ENCODE data around the gene CTNND2. TPM values are rescaled to one million over a fixed set of nuclear protein-coding genes. Genes with fewer than 3 reads are reported as not detected.

Gene CTNND2
- polyA plus RNA-seq, 1 experiment: not detected

- DNase-seq (ENCODE audit: low read depth, low spot score): no peak
- Histone ChIP-seq H3K9me3 (ENCODE audit: control insufficient read depth, insufficient read depth, low read length) (peaks cover 9% of the 10 kb centered on the region), H3K27me3 (ENCODE audit: control insufficient read depth, insufficient read depth, low read length) (no peaks in the 10 kb centered on the region), H3K4me3 (ENCODE audit: low read depth, low read length) (no peak overlapping the region), H3K27ac (ENCODE audit: low read depth, low read length) (no peak overlapping the region)
- POLR2A ChIA-PET: no interaction called here
- no peak for TF ChIP-seq CTCF (IDR thresholded peaks at IDR 0.05; ENCODE audit: low read depth, low read length)
- CTCF ChIA-PET: no interaction called here
These were observed 294.5 kb downstream of the CTNND2 start for GRCh38 chr5:11609570-11610303.

- Histone ChIP-seq H3K9me3 (ENCODE audit: control insufficient read depth, insufficient read depth, low read length) (peaks cover 12% of the 10 kb centered on the region), H3K27me3 (ENCODE audit: control insufficient read depth, insufficient read depth, low read length) (no peaks in the 10 kb centered on the region), H3K27ac (ENCODE audit: low read depth, low read length) (no peak overlapping the region), H3K4me3 (ENCODE audit: low read depth, low read length) (no peak overlapping the region)
- POLR2A ChIA-PET: no interaction called here
- CTCF ChIA-PET: no interaction called here
- TF ChIP-seq CTCF (IDR thresholded peaks at IDR 0.05; ENCODE audit: low read depth, low read length): no peak
- DNase-seq (ENCODE audit: low read depth, low spot score): no peak
These were observed 295.7 kb downstream of the CTNND2 start for GRCh38 chr5:11608530-11608929.

- Histone ChIP-seq H3K27me3 (ENCODE audit: control insufficient read depth, insufficient read depth, low read length) (no peaks in the 10 kb centered on the region), H3K27ac (ENCODE audit: low read depth, low read length) (no peak overlapping the region), H3K4me3 (ENCODE audit: low read depth, low read length) (no peak overlapping the region), H3K9me3 (ENCODE audit: control insufficient read depth, insufficient read depth, low read length) (peaks cover 12% of the 10 kb centered on the region)
- TF ChIP-seq CTCF (IDR thresholded peaks at IDR 0.05; ENCODE audit: low read depth, low read length): no peak
- ChIA-PET CTCF (no interaction called here), POLR2A (no interaction called here)
- DNase-seq (ENCODE audit: low read depth, low spot score): no peak
These were observed 296.2 kb downstream of the CTNND2 start for GRCh38 chr5:11607944-11608483.

- no peak overlapping the region for H3K27ac ChIP-seq (ENCODE audit: low read depth, low read length)
- CTCF ChIA-PET: no interaction called here
- H3K27me3 ChIP-seq (ENCODE audit: control insufficient read depth, insufficient read depth, low read length): no peaks in the 10 kb centered on the region
- H3K9me3 ChIP-seq (ENCODE audit: control insufficient read depth, insufficient read depth, low read length): peaks cover 4% of the 10 kb centered on the region; the same call in 1 of the 2 replicates
- DNase-seq (ENCODE audit: low read depth, low spot score): no peak
- TF ChIP-seq CTCF (IDR thresholded peaks at IDR 0.05; ENCODE audit: low read depth, low read length): no peak
- POLR2A ChIA-PET: no interaction called here
- no peak overlapping the region for H3K4me3 ChIP-seq (ENCODE audit: low read depth, low read length)
These were observed 301.9 kb downstream of the CTNND2 start for GRCh38 chr5:11602298-11602697.

GRCh38 chr5:11599499-11599898 lies 304.7 kb downstream of the CTNND2 start:
- no peaks in the 10 kb centered on the region for H3K27me3 ChIP-seq (ENCODE audit: control insufficient read depth, insufficient read depth, low read length)
- ChIA-PET CTCF (no interaction called here), POLR2A (no interaction called here)
- H3K27ac ChIP-seq (ENCODE audit: low read depth, low read length): no peak overlapping the region
- peaks cover 4% of the 10 kb centered on the region; the same call in 1 of the 2 replicates for H3K9me3 ChIP-seq (ENCODE audit: control insufficient read depth, insufficient read depth, low read length)
- DNase-seq (ENCODE audit: low read depth, low spot score): no peak
- no peak overlapping the region for H3K4me3 ChIP-seq (ENCODE audit: low read depth, low read length)
- no peak for TF ChIP-seq CTCF (IDR thresholded peaks at IDR 0.05; ENCODE audit: low read depth, low read length)
